SK-N-SH treated with all-trans-retinoic acid at 6 μM for 48 hours (cell line): ENCODE measurements around the gene TMEM190.

ENCODE experiments used
- ATAC-seq: fragments of 200-7000 bp; cut with Tn5 transposase; 3 replicates; pipeline ENCODE4 v1.9.1; 2020; ENCODE audit warnings: mild to moderate bottlenecking, moderate library complexity
- ARNTL ChIP-seq: fragments of 450-650 bp; formaldehyde crosslinking; IDR thresholded peaks from 2 replicates; pipeline ENCODE4 v1.5.0; 2020; ENCODE audit warnings: low read depth, mild to moderate bottlenecking, moderate library complexity, borderline replicate concordance
- BACH2 ChIP-seq: fragments of 250-450 bp; sonication (Bioruptor Pico); IDR thresholded peaks from 2 replicates; pipeline ENCODE4 v1.9.0; 2021; ENCODE audit warnings: mild to moderate bottlenecking, borderline replicate concordance
- CREB5 ChIP-seq: fragments of 250-450 bp; sonication (Bioruptor Pico); IDR thresholded peaks from 2 replicates; pipeline ENCODE4 v1.5.1; 2020; ENCODE audit warnings: low read depth, mild to moderate bottlenecking, moderate library complexity
- CSRNP3 ChIP-seq: fragments of 250-450 bp; sonication (Bioruptor Pico); IDR thresholded peaks from 2 replicates; pipeline ENCODE4 v1.5.1; 2021; ENCODE audit warnings: mild to moderate bottlenecking, moderate library complexity
- GLIS3 ChIP-seq: fragments of 250-450 bp; sonication (Bioruptor Pico); IDR thresholded peaks from 2 replicates; pipeline ENCODE4 v1.5.0; 2020; ENCODE audit warnings: mild to moderate bottlenecking, moderate library complexity
- ISL1 ChIP-seq: fragments of 250-450 bp; sonication (Bioruptor Pico); IDR thresholded peaks from 2 replicates; pipeline ENCODE4 v2.1.2; 2022; ENCODE audit warnings: mild to moderate bottlenecking, moderate library complexity
- OSR1 ChIP-seq: fragments of 250-450 bp; sonication (Bioruptor Pico); IDR thresholded peaks from 2 replicates; pipeline ENCODE4 v1.8.0; 2022; ENCODE audit warnings: moderate library complexity, mild to moderate bottlenecking, inconsistent platforms
- PATZ1 ChIP-seq: fragments of 250-450 bp; sonication (Bioruptor Pico); IDR thresholded peaks from 2 replicates; pipeline ENCODE4 v1.8.0; 2020; ENCODE audit warnings: mild to moderate bottlenecking, moderate library complexity, borderline replicate concordance
- PPARA ChIP-seq: fragments of 250-450 bp; sonication (Bioruptor Pico); IDR thresholded peaks from 2 replicates; pipeline ENCODE4 v1.5.0; 2020; ENCODE audit warnings: mild to moderate bottlenecking, borderline replicate concordance
- RARB ChIP-seq: fragments of 250-450 bp; sonication (Bioruptor Pico); IDR thresholded peaks from 2 replicates; pipeline ENCODE4 v1.8.0; 2021; ENCODE audit warnings: mild to moderate bottlenecking, moderate library complexity
- SNAI2 ChIP-seq: fragments of 250-450 bp; sonication (Bioruptor Pico); IDR thresholded peaks from 2 replicates; pipeline ENCODE4 v1.5.0; 2020; ENCODE audit warnings: mild to moderate bottlenecking, moderate library complexity
- TCF4 ChIP-seq: fragments of 250-450 bp; sonication (Bioruptor Pico); IDR thresholded peaks from 2 replicates; pipeline ENCODE4 v1.8.0; 2021; ENCODE audit warnings: mild to moderate bottlenecking, moderate library complexity, borderline replicate concordance
- TOX ChIP-seq: fragments of 250-450 bp; sonication (Bioruptor Pico); IDR thresholded peaks from 2 replicates; pipeline ENCODE4 v1.8.0; 2021; ENCODE audit warnings: mild to moderate bottlenecking, moderate library complexity, borderline replicate concordance
- TSHZ2 ChIP-seq: fragments of 250-450 bp; sonication (Bioruptor Pico); IDR thresholded peaks from 2 replicates; pipeline ENCODE4 v1.5.0; 2020; ENCODE audit warnings: mild to moderate bottlenecking, moderate library complexity
- ZNF565 ChIP-seq: fragments of 450-650 bp; formaldehyde crosslinking; conservative IDR thresholded peaks from 2 replicates; pipeline ENCODE4 v1.5.0; 2020; ENCODE audit warnings: low read depth, mild to moderate bottlenecking, moderate library complexity
- TF ChIP-seq, protein P1 (sequence below): fragments of 250-450 bp; sonication (Bioruptor Pico); IDR thresholded peaks from 2 replicates; pipeline ENCODE4 v1.8.0; 2021; ENCODE audit warnings: low read depth, mild to moderate bottlenecking, moderate library complexity, borderline replicate concordance

The TMEM190 gene

GRCh38 chr19:55384131-55384919, 7.7 kb downstream of the TMEM190 start, which contains the start of gene TMEM238:
Gene TMEM238, minus strand, starts transcription at chr19:55384292. Its CDS starts 33 bp downstream, at chr19:55384259.
- TF ChIP-seq, protein P1, sequence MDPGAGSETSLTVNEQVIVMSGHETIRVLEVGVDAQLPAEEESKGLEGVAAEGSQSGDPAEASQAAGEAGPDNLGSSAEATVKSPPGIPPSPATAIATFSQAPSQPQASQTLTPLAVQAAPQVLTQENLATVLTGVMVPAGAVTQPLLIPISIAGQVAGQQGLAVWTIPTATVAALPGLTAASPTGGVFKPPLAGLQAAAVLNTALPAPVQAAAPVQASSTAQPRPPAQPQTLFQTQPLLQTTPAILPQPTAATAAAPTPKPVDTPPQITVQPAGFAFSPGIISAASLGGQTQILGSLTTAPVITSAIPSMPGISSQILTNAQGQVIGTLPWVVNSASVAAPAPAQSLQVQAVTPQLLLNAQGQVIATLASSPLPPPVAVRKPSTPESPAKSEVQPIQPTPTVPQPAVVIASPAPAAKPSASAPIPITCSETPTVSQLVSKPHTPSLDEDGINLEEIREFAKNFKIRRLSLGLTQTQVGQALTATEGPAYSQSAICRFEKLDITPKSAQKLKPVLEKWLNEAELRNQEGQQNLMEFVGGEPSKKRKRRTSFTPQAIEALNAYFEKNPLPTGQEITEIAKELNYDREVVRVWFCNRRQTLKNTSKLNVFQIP (CRISPR knock-in tag), result no peak
- TF ChIP-seq, all 23 proteins: peak for 0
- ATAC-seq, result no peak

GRCh38 chr19:55384920-55385723, 8.5 kb downstream of the TMEM190 start:
- TF ChIP-seq ISL1, result no peak
- peak; percentile 90 for ATAC-seq

GRCh38 chr19:55385724-55386492, 9.3 kb downstream of the TMEM190 start, which contains the start of gene RPL28:
Gene RPL28, plus strand, starts transcription at chr19:55385932. Its CDS starts 426 bp downstream, at chr19:55386358.
- peak; percentile 84 for ATAC-seq

More at GRCh38 chr19:55385724-55386492, 9.3 kb downstream of the TMEM190 start, which contains the start of gene RPL28:
- no peak for TF ChIP-seq GLIS3
- no peak for TF ChIP-seq CSRNP3 (CRISPR knock-in tag)
- no peak for TF ChIP-seq PPARA
- no peak for TF ChIP-seq ISL1
- TF ChIP-seq BACH2 (CRISPR knock-in tag), result no peak
- TF ChIP-seq ZNF565 (CRISPR knock-in tag), result no peak
- no peak for TF ChIP-seq RARB
- no peak for TF ChIP-seq CREB5 (CRISPR knock-in tag)
- no peak for TF ChIP-seq TSHZ2 (CRISPR knock-in tag)
- no peak for TF ChIP-seq TOX (CRISPR knock-in tag)
- TF ChIP-seq TCF4 (CRISPR knock-in tag), result no peak
- TF ChIP-seq OSR1 (CRISPR knock-in tag), result no peak
- no peak for TF ChIP-seq ARNTL (CRISPR knock-in tag)
- TF ChIP-seq SNAI2 (CRISPR knock-in tag), result no peak
- no peak for TF ChIP-seq PATZ1
- TF ChIP-seq, all 23 proteins: peak for 0
